Endothelial cell of umbilical vein (primary cell): ENCODE results near the gene MYH7. TPM values are rescaled to one million over a fixed set of nuclear protein-coding genes. Genes with fewer than 3 reads are reported as not detected.

Experiments
- BruUV-seq: library from RNA; stranded (reverse); fragments of 400-500 nt; replicated peaks from 2 replicates; lab custom pipeline; 2021; lab: Mats Ljungman, UMichigan
- CTCF ChIA-PET: fragments of 300-600, 350-600 bp; sonication (Branson Sonifier 250); formaldehyde crosslinking; loops from one replicate; lab custom pipeline; 2021; ENCODE audit warnings: antibody characterized with exemption, inconsistent platforms; lab: Charles Lee
- POLR2A ChIA-PET: fragments of 300-600, 350-600 bp; sonication (Branson Sonifier 250); formaldehyde crosslinking; loops from one replicate; lab custom pipeline; 2021; ENCODE audit warnings: antibody characterized with exemption, inconsistent platforms; lab: Charles Lee
- DNase-seq: peaks from one replicate; pipeline ENCODE4 v3.0.0-alpha.2; 2011; ENCODE audit warnings: low read depth, low spot score
- FAIRE-seq: peaks from 2 replicates; lab custom pipeline; 2011; peaks lifted over from hg19 to GRCh38; lab: Jason Lieb, UNC
- H2AFZ ChIP-seq: 2 replicates; pipeline ENCODE4 v1.6.0; 2012; ENCODE audit warnings: low read depth, low read length, control low read depth, inconsistent platforms
- H3K27ac ChIP-seq: 2 replicates; pipeline ENCODE4 v1.5.1; 2011; ENCODE audit warnings: low read depth, mild to moderate bottlenecking, control low read depth, low read length, moderate library complexity; ENCODE audit not compliant: insufficient read depth
- H3K27me3 ChIP-seq, 2 experiments: 2 replicates each; pipeline versions ENCODE4 v1.6.0 to v1.6.1; 2011; ENCODE audit warnings: low read length in 2 of 2, mixed read lengths in 1 of 2; ENCODE audit not compliant: control insufficient read depth in 2 of 2, insufficient read depth in 2 of 2
- H3K36me3 ChIP-seq, 2 experiments: 2 replicates in 1 of 2; 3 replicates in 1 of 2; pipeline ENCODE4 v1.5.1; 2011; ENCODE audit warnings: low read length in 2 of 2, mild to moderate bottlenecking in 1 of 2, moderate library complexity in 1 of 2; ENCODE audit not compliant: control insufficient read depth in 2 of 2, insufficient read depth in 2 of 2; ENCODE audit errors: extremely low read depth in 1 of 2
- H3K4me1 ChIP-seq: 3 replicates; pipeline ENCODE4 v1.5.1; 2011; ENCODE audit warnings: mild to moderate bottlenecking, low read length; ENCODE audit not compliant: control insufficient read depth, insufficient read depth; ENCODE audit errors: extremely low read depth
- H3K4me2 ChIP-seq: 2 replicates; pipeline ENCODE4 v1.6.1; 2011; ENCODE audit warnings: low read length, control low read depth, mixed read lengths; ENCODE audit not compliant: insufficient read depth
- H3K4me3 ChIP-seq, 3 experiments: fragments of 200-600 bp in 1 of 3; sonication (generic), shearing (Covaris generic) in 1 of 3; replicated peaks in 1 of 3; 2 replicates each; pipeline ENCODE4 v1.5.1; 2011 to 2016; ENCODE audit warnings: control low read depth in 3 of 3, low read length in 3 of 3, mild to moderate bottlenecking in 2 of 3, inconsistent platforms in 1 of 3, low read depth in 1 of 3, moderate library complexity in 1 of 3; ENCODE audit not compliant: insufficient read depth in 1 of 3
- H3K79me2 ChIP-seq: 2 replicates; pipeline ENCODE4 v1.6.0; 2012; ENCODE audit warnings: low read length, inconsistent platforms; ENCODE audit not compliant: control insufficient read depth, insufficient read depth
- H3K9ac ChIP-seq: replicated peaks from 2 replicates; pipeline ENCODE3; 2011; ENCODE audit warnings: low read length, control low read depth; ENCODE audit not compliant: insufficient read depth; ENCODE audit errors: extremely low read depth
- H3K9me1 ChIP-seq: replicated peaks from 3 replicates; pipeline ENCODE4 v1.6.0; 2011; ENCODE audit warnings: mild to moderate bottlenecking, low read length; ENCODE audit not compliant: control insufficient read depth, insufficient read depth; ENCODE audit errors: extremely low read depth
- H3K9me3 ChIP-seq: replicated peaks from 2 replicates; pipeline ENCODE4 v1.5.1; 2012; ENCODE audit warnings: low read length, inconsistent platforms; ENCODE audit not compliant: control insufficient read depth, insufficient read depth
- H4K20me1 ChIP-seq: replicated peaks from 2 replicates; pipeline ENCODE3; 2011; ENCODE audit warnings: mild to moderate bottlenecking, low read length; ENCODE audit not compliant: control insufficient read depth, insufficient read depth; ENCODE audit errors: extremely low read depth
- EZH2 ChIP-seq: IDR thresholded peaks from 2 replicates; pipeline ENCODE4 v1.6.1; 2012; ENCODE audit warnings: borderline replicate concordance, low read depth, mild to moderate bottlenecking, moderate library complexity, low read length, inconsistent platforms; ENCODE audit not compliant: severe bottlenecking
- FOS ChIP-seq: IDR thresholded peaks from 2 replicates; pipeline ENCODE4 v1.6.1; 2011; ENCODE audit warnings: mild to moderate bottlenecking, low read length, moderate library complexity, borderline replicate concordance; ENCODE audit not compliant: insufficient read depth
- GATA2 ChIP-seq: IDR thresholded peaks from 2 replicates; pipeline ENCODE4 v1.7.0; 2011; ENCODE audit warnings: low read depth, mild to moderate bottlenecking, moderate library complexity, mixed read lengths, low read length; ENCODE audit not compliant: insufficient read length, insufficient read depth
- JUN ChIP-seq: IDR thresholded peaks from 2 replicates; pipeline ENCODE4 v1.6.1; 2011; ENCODE audit warnings: borderline replicate concordance, low read depth; ENCODE audit not compliant: insufficient read length, insufficient read depth
- MYC ChIP-seq: IDR thresholded peaks from one replicate; pipeline ENCODE4 v1.6.1; 2011; ENCODE audit warnings: mild to moderate bottlenecking, low read depth, low read length
- POLR2A ChIP-seq: IDR thresholded peaks from 2 replicates; pipeline ENCODE4 v1.6.1; 2012; ENCODE audit warnings: low read depth, mild to moderate bottlenecking, control low read depth, low read length
- POLR2AphosphoS5 ChIP-seq: IDR thresholded peaks from 2 replicates; pipeline ENCODE4 v1.6.1; 2012; ENCODE audit warnings: low read depth, mild to moderate bottlenecking, control low read depth, low read length, moderate library complexity; ENCODE audit not compliant: insufficient read depth
- dilution Hi-C: fragments of 300-500 bp; cut with MboI; formaldehyde crosslinking; loops from one replicate; pipeline ENCODE4 v1.15.0; 2019; ENCODE audit warnings: low sequenced_read_pairs; ENCODE audit not compliant: extremely low pct_ligation_motif_present
- intact Hi-C: fragments of 100-400 bp; cut with micrococcal nuclease; formaldehyde crosslinking; loops from one replicate; pipeline ENCODE4 v1.10.0; 2022
- polyA plus RNA-seq, 4 experiments: library from polyadenylated mRNA; depleted of rRNA in 3 of 4; stranded (reverse) in 3 of 4; unstranded in 1 of 4; fragments of >200 nt; gene quantifications; 2 replicates each; pipeline versions ENCODE4 v1.2.1 to v1.2.3, GENCODE V29; 2011 to 2012; ENCODE audit warnings: missing spikeins in 1 of 4
- total RNA-seq: library from RNA; stranded (reverse); gene quantifications from 2 replicates; pipeline ENCODE4 v1.2.3, GENCODE V29; 2021
- TF ChIP-seq, protein P1 (sequence below): IDR thresholded peaks from 2 replicates; pipeline ENCODE4 v1.6.1; 2011; ENCODE audit not compliant: insufficient read depth, insufficient read length
- TF ChIP-seq, protein P2 (sequence below), 2 donors: IDR thresholded peaks; 1 replicate in 1 of 2; 2 replicates in 1 of 2; pipeline ENCODE4 v1.5.1; 2011; ENCODE audit warnings: low read length in 2 of 2, mild to moderate bottlenecking in 2 of 2, moderate library complexity in 2 of 2, control low read depth in 1 of 2, inconsistent platforms in 1 of 2, low read depth in 1 of 2; ENCODE audit not compliant: insufficient read depth in 1 of 2; ENCODE audit errors: extremely low read depth in 1 of 2

Gene MYH7
- total and polyA plus RNA-seq, 2 donors (not counting 3 experiments of a cell fraction or from before 2014, with no cell fraction given), result not detected

DNA sequence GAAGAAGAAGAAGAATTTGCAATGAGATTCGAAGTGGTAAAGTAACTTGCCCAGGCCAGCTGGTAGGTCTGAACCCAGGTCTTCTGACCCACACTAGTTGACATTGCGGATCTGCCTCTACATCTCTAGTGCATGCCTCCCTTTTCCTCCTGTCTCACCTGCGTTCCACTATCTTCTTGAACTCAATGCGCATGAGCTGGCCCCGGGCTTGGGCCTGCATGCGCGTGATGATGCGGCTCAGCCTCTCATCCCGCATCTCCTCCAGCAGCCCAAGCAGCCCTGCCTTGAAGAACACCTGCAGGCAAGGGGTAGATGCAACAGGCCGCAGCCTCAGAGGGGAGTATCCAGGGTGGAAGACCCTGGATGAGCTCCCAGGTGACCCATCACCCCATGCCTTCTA, 39.3 kb downstream of the MYH7 start:
- no peaks in the 10 kb centered on the region for H3K79me2 ChIP-seq
- POLR2A ChIA-PET, result no interaction called here
- H3K27me3 ChIP-seq, result no peaks in the 10 kb centered on the region
- FAIRE-seq (no peak), DNase-seq (no peak)
- no peak overlapping the region for H3K27ac ChIP-seq
- no peaks in the 10 kb centered on the region for H3K36me3 ChIP-seq
- no peak overlapping the region for H2AFZ ChIP-seq
- no peak overlapping the region for H3K4me2 ChIP-seq
- no peaks in the 10 kb centered on the region for H3K9me3 ChIP-seq
- H3K9ac ChIP-seq, result no peak overlapping the region
- no TSS peak for BruUV-seq
- CTCF ChIA-PET, result no interaction called here
- TF ChIP-seq EZH2, result no peak
- TF ChIP-seq, protein P1, sequence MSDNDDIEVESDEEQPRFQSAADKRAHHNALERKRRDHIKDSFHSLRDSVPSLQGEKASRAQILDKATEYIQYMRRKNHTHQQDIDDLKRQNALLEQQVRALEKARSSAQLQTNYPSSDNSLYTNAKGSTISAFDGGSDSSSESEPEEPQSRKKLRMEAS, result no peak
- TF ChIP-seq POLR2A, result no peak
- no peak for TF ChIP-seq JUN
- no peak overlapping the region for H3K4me3 ChIP-seq
- H4K20me1 ChIP-seq, result no peaks in the 10 kb centered on the region
- dilution Hi-C loops (no loop called here), intact Hi-C loops (no loop called here)
- H3K9me1 ChIP-seq, result no peaks in the 10 kb centered on the region
- H3K4me1 ChIP-seq, result no peaks in the 10 kb centered on the region

DNA sequence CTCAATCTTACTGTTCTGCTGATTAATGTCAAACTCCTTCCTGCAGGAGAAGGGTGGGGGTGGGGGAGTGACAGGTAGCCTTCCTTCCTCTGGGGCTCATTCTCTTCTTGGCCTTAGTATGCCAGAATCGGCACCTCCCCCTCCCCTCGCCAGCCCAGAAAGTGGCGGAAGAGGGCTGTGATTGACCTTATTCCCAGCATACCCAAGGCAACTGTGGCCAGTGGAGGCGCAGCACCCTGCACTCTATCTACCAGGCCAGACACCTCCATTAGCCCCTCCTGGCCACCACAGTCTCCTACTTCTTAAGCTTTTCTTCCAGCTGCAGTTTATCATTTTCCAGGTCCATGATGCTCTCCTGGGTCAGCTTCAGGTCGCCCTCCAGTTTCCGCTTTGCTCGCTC, 42.8 kb downstream of the MYH7 start:
- Histone ChIP-seq H2AFZ (no peak overlapping the region), H3K36me3 (no peaks in the 10 kb centered on the region), H3K27me3 (no peaks in the 10 kb centered on the region), H3K9ac (no peak overlapping the region), H3K9me1 (no peaks in the 10 kb centered on the region), H4K20me1 (no peaks in the 10 kb centered on the region), H3K9me3 (no peaks in the 10 kb centered on the region), H3K4me3 (no peak overlapping the region), H3K27ac (no peak overlapping the region), H3K4me1 (no peaks in the 10 kb centered on the region), H3K4me2 (no peak overlapping the region), H3K79me2 (no peaks in the 10 kb centered on the region)
- TF ChIP-seq, protein P1, result no peak
- TF ChIP-seq MYC (no peak), GATA2 (no peak), JUN (no peak), POLR2A (no peak), POLR2AphosphoS5 (no peak), FOS (no peak), EZH2 (no peak)
- TF ChIP-seq, protein P2, sequence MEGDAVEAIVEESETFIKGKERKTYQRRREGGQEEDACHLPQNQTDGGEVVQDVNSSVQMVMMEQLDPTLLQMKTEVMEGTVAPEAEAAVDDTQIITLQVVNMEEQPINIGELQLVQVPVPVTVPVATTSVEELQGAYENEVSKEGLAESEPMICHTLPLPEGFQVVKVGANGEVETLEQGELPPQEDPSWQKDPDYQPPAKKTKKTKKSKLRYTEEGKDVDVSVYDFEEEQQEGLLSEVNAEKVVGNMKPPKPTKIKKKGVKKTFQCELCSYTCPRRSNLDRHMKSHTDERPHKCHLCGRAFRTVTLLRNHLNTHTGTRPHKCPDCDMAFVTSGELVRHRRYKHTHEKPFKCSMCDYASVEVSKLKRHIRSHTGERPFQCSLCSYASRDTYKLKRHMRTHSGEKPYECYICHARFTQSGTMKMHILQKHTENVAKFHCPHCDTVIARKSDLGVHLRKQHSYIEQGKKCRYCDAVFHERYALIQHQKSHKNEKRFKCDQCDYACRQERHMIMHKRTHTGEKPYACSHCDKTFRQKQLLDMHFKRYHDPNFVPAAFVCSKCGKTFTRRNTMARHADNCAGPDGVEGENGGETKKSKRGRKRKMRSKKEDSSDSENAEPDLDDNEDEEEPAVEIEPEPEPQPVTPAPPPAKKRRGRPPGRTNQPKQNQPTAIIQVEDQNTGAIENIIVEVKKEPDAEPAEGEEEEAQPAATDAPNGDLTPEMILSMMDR (IDR thresholded peaks at IDR 0.05; ENCODE audit: extremely low read depth in 1 of 2, insufficient read depth in 1 of 2, low read depth in 1 of 2, low read length in 2 of 2), result no peak
- FAIRE-seq (no peak), DNase-seq (no peak)
- ChIA-PET POLR2A (no interaction called here), CTCF (interaction anchor here (2.2 kb wide), 1 partner anchor 12 kb away, joined by 10 read pairs; no protein-coding TSS in a partner anchor)
- dilution Hi-C loops, result no loop called here
- intact Hi-C loops, result no loop called here
- BruUV-seq, result no TSS peak
